Omental fat pad (tissue), 4 donors: ENCODE results near the gene RBM46. TPM values are rescaled to one million over a fixed set of nuclear protein-coding genes. Genes with fewer than 3 reads are reported as not detected.
"Not testable (repeated sequence)": the region's sequence is repeated elsewhere in the genome, so short reads cannot be mapped to it uniquely, and the experiment has no call there.

Source experiments
- ATAC-seq: fragments of 150-250 bp; one replicate; pipeline ENCODE4 v1.9.1; 2016; ENCODE audit warnings: mild to moderate bottlenecking, moderate library complexity; ENCODE audit not compliant: low FRiP score
- DNase-seq: peaks from one replicate; pipeline ENCODE4 v3.0.0-alpha.2; 2019; ENCODE audit warnings: low spot score
- small RNA-seq: library from RNA; depleted of rRNA; stranded (forward); fragments of <200 nt; gene quantifications from one replicate; pipeline ENCODE3, GENCODE V24; 2016
- total RNA-seq, 4 donors: library from RNA; depleted of rRNA; stranded (reverse); fragments of >200 nt; gene quantifications; one replicate each; pipeline ENCODE4 v1.1.0, GENCODE V29; 2016
- TF ChIP-seq, protein P1 (sequence below), 3 donors: fragments of 450-650 bp; IDR thresholded peaks; one replicate each; pipeline ENCODE4 v1.5.1; 2016 to 2017; ENCODE audit warnings: antibody characterized with exemption in 3 of 3, mild to moderate bottlenecking in 3 of 3, moderate library complexity in 2 of 3

The RBM46 gene
- total RNA-seq, 4 donors from 2014 or later, result 0.19 TPM; not detected in 3

DNA sequence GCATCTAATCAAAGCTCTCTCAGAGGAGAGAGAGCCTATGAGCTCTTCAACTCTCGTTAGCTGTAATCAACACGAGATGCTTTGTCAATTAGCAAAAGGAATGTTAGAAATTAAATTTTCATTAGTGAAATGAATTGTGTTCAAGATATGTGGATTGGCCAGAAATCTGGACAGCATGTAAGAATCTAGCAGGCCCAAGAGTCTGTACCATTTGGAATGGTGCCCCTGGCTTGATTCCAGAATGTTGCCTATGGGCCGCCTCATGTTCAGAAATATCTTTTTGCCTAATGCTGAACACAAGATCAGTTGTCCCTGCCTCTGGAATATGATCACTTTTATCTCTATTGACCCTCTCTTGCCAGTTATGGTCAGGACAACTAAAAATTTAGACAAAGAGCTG is 88.2 kb downstream of the RBM46 start:
- DNase-seq, result no peak
- no peak for ATAC-seq
- TF ChIP-seq, protein P1, sequence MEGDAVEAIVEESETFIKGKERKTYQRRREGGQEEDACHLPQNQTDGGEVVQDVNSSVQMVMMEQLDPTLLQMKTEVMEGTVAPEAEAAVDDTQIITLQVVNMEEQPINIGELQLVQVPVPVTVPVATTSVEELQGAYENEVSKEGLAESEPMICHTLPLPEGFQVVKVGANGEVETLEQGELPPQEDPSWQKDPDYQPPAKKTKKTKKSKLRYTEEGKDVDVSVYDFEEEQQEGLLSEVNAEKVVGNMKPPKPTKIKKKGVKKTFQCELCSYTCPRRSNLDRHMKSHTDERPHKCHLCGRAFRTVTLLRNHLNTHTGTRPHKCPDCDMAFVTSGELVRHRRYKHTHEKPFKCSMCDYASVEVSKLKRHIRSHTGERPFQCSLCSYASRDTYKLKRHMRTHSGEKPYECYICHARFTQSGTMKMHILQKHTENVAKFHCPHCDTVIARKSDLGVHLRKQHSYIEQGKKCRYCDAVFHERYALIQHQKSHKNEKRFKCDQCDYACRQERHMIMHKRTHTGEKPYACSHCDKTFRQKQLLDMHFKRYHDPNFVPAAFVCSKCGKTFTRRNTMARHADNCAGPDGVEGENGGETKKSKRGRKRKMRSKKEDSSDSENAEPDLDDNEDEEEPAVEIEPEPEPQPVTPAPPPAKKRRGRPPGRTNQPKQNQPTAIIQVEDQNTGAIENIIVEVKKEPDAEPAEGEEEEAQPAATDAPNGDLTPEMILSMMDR (IDR thresholded peaks at IDR 0.05), result no peak

DNA sequence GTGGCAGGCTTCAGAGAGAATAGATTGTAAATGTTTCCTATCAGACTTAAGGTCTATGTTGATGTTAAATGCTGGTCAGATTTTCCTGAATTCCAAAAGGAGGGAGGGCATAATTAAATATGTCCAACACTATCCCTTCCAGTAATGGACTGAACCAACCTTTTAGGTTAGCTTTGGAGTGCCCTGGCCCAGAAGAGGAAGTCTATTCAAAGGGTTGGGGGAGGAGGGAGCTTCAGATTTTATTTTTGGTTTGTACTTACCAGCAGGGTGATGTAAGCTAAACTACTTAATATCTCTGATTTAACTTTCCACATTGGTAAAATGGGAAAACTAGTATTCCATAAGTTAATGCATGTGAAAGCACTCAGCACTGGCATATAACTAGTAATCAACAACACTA is 91.1 kb downstream of the RBM46 start:
- TF ChIP-seq, protein P1 (IDR thresholded peaks at IDR 0.05), result no peak
- ATAC-seq, result no peak
- DNase-seq, result no peak

DNA sequence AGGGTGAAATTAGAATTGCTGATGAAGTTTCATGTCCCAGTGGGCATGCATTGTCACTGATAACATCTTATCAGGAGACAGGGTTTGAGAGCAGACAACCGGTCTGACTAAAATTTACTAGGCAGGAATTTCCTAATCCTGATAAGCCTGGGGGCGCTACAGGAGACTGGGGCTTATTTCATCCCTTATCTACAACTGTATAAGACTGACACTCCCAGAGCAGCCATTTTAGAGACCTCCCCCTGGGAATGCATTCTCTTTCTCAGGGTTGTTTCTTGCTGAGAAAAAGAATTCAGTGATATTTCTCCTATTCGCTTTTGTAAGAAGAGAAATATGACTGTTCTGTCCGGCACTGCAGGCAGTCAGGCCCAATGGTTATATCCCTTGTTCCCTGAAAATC is 93.0 kb downstream of the RBM46 start:
- not testable (repeated sequence) for DNase-seq, ATAC-seq

GRCh38 chr4:154877110-154877760 is 96.2 kb downstream of the RBM46 start:
- DNase-seq (no peak), ATAC-seq (no peak)
- TF ChIP-seq, protein P1 (IDR thresholded peaks at IDR 0.05), result no peak

Small RNAs within 50 kb of the gene (small RNA-seq; reads per million reads assigned to genes)
- gene RNU2-44P, result not detected
- not detected for gene RNU2-66P

Other genes starting within 250 kb of the RBM46 start
- gene PLRG1, start 230.9 kb upstream of the RBM46 start, total RNA-seq, result 10 to 100 TPM; 39.2 to 54.7 (median 41.2) TPM
- gene FGB, start 218.3 kb upstream of the RBM46 start, total RNA-seq, result not detected
- gene FGA, start 190.5 kb upstream of the RBM46 start, total RNA-seq, result not detected
- under 1 TPM in 1 of 4 donors, not detected in 3; 0.31 TPM for gene FGG, start 168.6 kb upstream of the RBM46 start, total RNA-seq
- 1 to 10 TPM in 2 of 4 donors, not detected in 2; 1.7 to 2.4 TPM for gene LRAT, start 37.3 kb upstream of the RBM46 start, total RNA-seq